Upper lobe of left lung (tissue), 4 donors: ENCODE measurements around the gene CDC25C.

Source experiments
- EP300 ChIP-seq, 4 donors: sonication (generic); formaldehyde crosslinking; IDR thresholded peaks; one replicate each; pipeline ENCODE4 v1.5.1; 2017; ENCODE audit warnings: antibody characterized with exemption in 4 of 4, control low read depth in 2 of 4
- POLR2A ChIP-seq, 4 donors: fragments of 450-650 bp; IDR thresholded peaks; one replicate each; pipeline ENCODE4 v1.5.1; 2016 to 2017; ENCODE audit warnings: antibody characterized with exemption in 4 of 4, mild to moderate bottlenecking in 2 of 4
- TF ChIP-seq, protein P1 (sequence below), 6 experiments: fragments of 450-650 bp in 4 of 6; fragments of 200-600 bp in 2 of 6; sonication (generic) in 2 of 6; IDR thresholded peaks; one replicate each; pipeline ENCODE4 v1.5.1; 2016 to 2019; ENCODE audit warnings: antibody characterized with exemption in 6 of 6

DNA sequence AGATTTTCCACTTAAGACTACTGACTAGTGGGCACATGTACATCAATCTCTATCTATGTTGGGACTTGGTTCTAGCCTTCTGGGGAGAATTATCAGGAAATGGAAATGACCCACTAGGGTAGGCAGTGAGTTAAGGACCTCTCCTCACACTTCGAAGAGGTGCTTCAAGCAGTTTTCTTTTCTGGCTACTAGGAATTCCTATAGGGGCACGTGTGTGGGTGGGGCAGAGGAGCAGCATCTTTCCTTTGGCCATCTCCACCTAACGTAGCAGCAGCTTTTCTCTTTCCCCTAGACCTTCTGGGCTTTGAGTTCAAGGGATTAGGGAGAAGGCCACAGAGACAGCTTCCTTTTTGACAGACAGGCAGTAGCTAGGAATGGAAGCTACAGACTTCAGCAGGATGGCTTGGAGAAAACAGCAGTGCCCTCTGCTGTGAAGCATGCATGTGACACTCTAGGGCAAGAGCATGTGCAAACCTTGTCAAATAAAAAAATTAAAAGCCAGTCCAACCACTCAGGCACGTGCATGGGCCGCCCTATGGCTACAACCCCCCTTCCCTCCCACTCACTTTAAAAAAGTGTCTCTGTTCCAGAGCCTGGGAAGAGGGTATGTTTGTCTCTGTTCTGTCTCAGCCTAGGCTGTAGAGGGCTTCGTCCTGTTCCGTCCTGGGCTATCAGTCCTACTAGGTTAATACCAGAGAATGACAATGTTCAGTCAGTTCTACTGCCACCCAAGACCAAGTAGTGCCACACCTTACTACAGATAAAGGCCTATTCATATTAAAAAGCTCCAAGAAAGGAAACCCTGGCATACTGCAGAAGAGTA lies 48.5 kb downstream of the CDC25C start:
- TF ChIP-seq, protein P1, sequence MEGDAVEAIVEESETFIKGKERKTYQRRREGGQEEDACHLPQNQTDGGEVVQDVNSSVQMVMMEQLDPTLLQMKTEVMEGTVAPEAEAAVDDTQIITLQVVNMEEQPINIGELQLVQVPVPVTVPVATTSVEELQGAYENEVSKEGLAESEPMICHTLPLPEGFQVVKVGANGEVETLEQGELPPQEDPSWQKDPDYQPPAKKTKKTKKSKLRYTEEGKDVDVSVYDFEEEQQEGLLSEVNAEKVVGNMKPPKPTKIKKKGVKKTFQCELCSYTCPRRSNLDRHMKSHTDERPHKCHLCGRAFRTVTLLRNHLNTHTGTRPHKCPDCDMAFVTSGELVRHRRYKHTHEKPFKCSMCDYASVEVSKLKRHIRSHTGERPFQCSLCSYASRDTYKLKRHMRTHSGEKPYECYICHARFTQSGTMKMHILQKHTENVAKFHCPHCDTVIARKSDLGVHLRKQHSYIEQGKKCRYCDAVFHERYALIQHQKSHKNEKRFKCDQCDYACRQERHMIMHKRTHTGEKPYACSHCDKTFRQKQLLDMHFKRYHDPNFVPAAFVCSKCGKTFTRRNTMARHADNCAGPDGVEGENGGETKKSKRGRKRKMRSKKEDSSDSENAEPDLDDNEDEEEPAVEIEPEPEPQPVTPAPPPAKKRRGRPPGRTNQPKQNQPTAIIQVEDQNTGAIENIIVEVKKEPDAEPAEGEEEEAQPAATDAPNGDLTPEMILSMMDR (IDR thresholded peaks at IDR 0.05) = peak in 4 of 6 experiments; percentile 35 to 54 (median 46)
- TF ChIP-seq POLR2A (IDR thresholded peaks at IDR 0.05) (no peak), EP300 (IDR thresholded peaks at IDR 0.05) (no peak)
